B cell (primary cell): ENCODE results near the gene PARD6G.

Experiments
- EZH2 ChIP-seq: IDR thresholded peaks from 2 replicates; pipeline ENCODE4 v1.6.1; 2012; ENCODE audit warnings: borderline replicate concordance, low read depth, mild to moderate bottlenecking, moderate library complexity, low read length; ENCODE audit not compliant: insufficient read depth, poor library complexity, severe bottlenecking
- TF ChIP-seq, protein P1 (sequence below): fragments of 200-600 bp; IDR thresholded peaks from one replicate; pipeline ENCODE4 v1.8.0; 2022; ENCODE audit warnings: antibody characterized with exemption, mild to moderate bottlenecking

GRCh38 chr18:80258640-80259039 lies 11.3 kb upstream of the PARD6G start:
- TF ChIP-seq, protein P1, sequence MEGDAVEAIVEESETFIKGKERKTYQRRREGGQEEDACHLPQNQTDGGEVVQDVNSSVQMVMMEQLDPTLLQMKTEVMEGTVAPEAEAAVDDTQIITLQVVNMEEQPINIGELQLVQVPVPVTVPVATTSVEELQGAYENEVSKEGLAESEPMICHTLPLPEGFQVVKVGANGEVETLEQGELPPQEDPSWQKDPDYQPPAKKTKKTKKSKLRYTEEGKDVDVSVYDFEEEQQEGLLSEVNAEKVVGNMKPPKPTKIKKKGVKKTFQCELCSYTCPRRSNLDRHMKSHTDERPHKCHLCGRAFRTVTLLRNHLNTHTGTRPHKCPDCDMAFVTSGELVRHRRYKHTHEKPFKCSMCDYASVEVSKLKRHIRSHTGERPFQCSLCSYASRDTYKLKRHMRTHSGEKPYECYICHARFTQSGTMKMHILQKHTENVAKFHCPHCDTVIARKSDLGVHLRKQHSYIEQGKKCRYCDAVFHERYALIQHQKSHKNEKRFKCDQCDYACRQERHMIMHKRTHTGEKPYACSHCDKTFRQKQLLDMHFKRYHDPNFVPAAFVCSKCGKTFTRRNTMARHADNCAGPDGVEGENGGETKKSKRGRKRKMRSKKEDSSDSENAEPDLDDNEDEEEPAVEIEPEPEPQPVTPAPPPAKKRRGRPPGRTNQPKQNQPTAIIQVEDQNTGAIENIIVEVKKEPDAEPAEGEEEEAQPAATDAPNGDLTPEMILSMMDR: no peak
- no peak for TF ChIP-seq EZH2
